Tibial nerve (tissue), 3 donors: ENCODE results near the gene NEDD4L.

ENCODE experiments used
- CTCF ChIP-seq, 5 experiments: fragments of 200-600 bp in 3 of 5; fragments of 450-650 bp in 2 of 5; sonication (generic) in 3 of 5; IDR thresholded peaks; one replicate each; pipeline ENCODE4 v1.5.1; 2016 to 2019; ENCODE audit warnings: antibody characterized with exemption in 5 of 5, mild to moderate bottlenecking in 3 of 5, moderate library complexity in 2 of 5
- POLR2A ChIP-seq, 2 donors: fragments of 450-650 bp; IDR thresholded peaks; one replicate each; pipeline ENCODE4 v1.6.1; 2017; ENCODE audit warnings: antibody characterized with exemption in 2 of 2, mild to moderate bottlenecking in 2 of 2, moderate library complexity in 2 of 2

GRCh38 chr18:58279504-58280175 is 235.6 kb downstream of the NEDD4L start:
- TF ChIP-seq CTCF (IDR thresholded peaks at IDR 0.05), result no peak
- TF ChIP-seq POLR2A (IDR thresholded peaks at IDR 0.05), result no peak
